GM06990 (cell line): ENCODE results near the gene PYDC2.

Experiments
- DNase-seq: peaks from one replicate; pipeline ENCODE4 v3.0.0-alpha.2; 2011; ENCODE audit not compliant: insufficient read length; ENCODE audit errors: extremely low read depth
- H3K27me3 ChIP-seq: replicated peaks from 2 replicates; pipeline ENCODE4 v1.6.0; 2011; ENCODE audit warnings: low read length; ENCODE audit not compliant: control insufficient read depth, insufficient read depth
- H3K36me3 ChIP-seq: 2 replicates; pipeline ENCODE4 v1.5.1; 2011; ENCODE audit warnings: low read length; ENCODE audit not compliant: control insufficient read depth, insufficient read depth
- H3K4me3 ChIP-seq: replicated peaks from 2 replicates; pipeline ENCODE4 v1.5.1; 2011; ENCODE audit warnings: low read depth, mild to moderate bottlenecking, control low read depth, low read length
- CTCF ChIP-seq: IDR thresholded peaks from 2 replicates; pipeline ENCODE4 v1.5.1; 2011; ENCODE audit warnings: low read length, control low read depth, mild to moderate bottlenecking, inconsistent platforms; ENCODE audit not compliant: insufficient read depth, poor library complexity, severe bottlenecking

PYDC2 gene

GRCh38 chr3:191440532-191440931, 20.4 kb upstream of the PYDC2 start:
- no peaks in the 10 kb centered on the region for H3K27me3 ChIP-seq
- no peak overlapping the region for H3K4me3 ChIP-seq
- no peak for TF ChIP-seq CTCF
- no peak for DNase-seq
- no peaks in the 10 kb centered on the region for H3K36me3 ChIP-seq

- Histone ChIP-seq H3K36me3 (no peaks in the 10 kb centered on the region), H3K27me3 (no peaks in the 10 kb centered on the region), H3K4me3 (no peak overlapping the region)
- DNase-seq: no peak
- no peak for TF ChIP-seq CTCF
These were observed 19.3 kb upstream of the PYDC2 start for GRCh38 chr3:191441687-191442086.

- no peak for TF ChIP-seq CTCF
- no peak for DNase-seq
- H3K36me3 ChIP-seq: no peaks in the 10 kb centered on the region
- no peak overlapping the region for H3K4me3 ChIP-seq
- no peaks in the 10 kb centered on the region for H3K27me3 ChIP-seq
These were observed 16.4 kb upstream of the PYDC2 start for GRCh38 chr3:191444569-191444968.

- Histone ChIP-seq H3K4me3 (no peak overlapping the region), H3K36me3 (no peaks in the 10 kb centered on the region), H3K27me3 (no peaks in the 10 kb centered on the region)
- no peak for DNase-seq
- TF ChIP-seq CTCF: no peak
These were observed 11.7 kb upstream of the PYDC2 start for GRCh38 chr3:191449256-191449655.

GRCh38 chr3:191455257-191455952, 5.6 kb upstream of the PYDC2 start:
- no peak for TF ChIP-seq CTCF
- DNase-seq: no peak
- no peak overlapping the region for H3K4me3 ChIP-seq
- no peaks in the 10 kb centered on the region for H3K36me3 ChIP-seq
- H3K27me3 ChIP-seq: no peaks in the 10 kb centered on the region

- Histone ChIP-seq H3K4me3 (no peak overlapping the region), H3K27me3 (no peaks in the 10 kb centered on the region), H3K36me3 (no peaks in the 10 kb centered on the region)
- TF ChIP-seq CTCF: no peak
- DNase-seq: no peak
These were observed 603 bp upstream of the PYDC2 start for GRCh38 chr3:191460360-191460759.
